GM19193 (cell line): ENCODE results near the gene UBE2Q1.

Experiments used
- POLR2A ChIP-seq: IDR thresholded peaks from 4 replicates; pipeline ENCODE4 v1.6.1; 2011; ENCODE audit not compliant: insufficient read depth, insufficient read length; ENCODE audit errors: extremely low read depth

Gene UBE2Q1

DNA sequence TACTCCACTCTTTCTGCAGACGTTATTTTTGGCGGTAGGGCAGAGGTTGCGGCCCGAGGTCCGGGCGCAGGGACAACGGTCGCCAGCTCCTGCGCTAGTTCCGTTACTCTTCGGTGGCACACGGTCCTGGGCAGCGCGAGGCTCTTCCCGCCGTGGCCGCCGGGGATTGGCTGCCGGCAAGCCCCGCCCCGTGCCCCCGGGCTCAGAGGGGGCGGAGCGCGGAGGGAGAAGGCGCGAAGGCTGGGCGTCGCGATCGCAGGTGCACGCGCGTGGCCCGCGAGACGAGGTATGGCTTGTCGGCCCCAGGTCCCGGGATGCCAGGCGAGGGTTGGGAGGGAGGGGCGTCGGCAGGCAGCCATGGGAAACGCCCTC is 55.7 kb downstream of the UBE2Q1 start:
- no peak for TF ChIP-seq POLR2A

DNA sequence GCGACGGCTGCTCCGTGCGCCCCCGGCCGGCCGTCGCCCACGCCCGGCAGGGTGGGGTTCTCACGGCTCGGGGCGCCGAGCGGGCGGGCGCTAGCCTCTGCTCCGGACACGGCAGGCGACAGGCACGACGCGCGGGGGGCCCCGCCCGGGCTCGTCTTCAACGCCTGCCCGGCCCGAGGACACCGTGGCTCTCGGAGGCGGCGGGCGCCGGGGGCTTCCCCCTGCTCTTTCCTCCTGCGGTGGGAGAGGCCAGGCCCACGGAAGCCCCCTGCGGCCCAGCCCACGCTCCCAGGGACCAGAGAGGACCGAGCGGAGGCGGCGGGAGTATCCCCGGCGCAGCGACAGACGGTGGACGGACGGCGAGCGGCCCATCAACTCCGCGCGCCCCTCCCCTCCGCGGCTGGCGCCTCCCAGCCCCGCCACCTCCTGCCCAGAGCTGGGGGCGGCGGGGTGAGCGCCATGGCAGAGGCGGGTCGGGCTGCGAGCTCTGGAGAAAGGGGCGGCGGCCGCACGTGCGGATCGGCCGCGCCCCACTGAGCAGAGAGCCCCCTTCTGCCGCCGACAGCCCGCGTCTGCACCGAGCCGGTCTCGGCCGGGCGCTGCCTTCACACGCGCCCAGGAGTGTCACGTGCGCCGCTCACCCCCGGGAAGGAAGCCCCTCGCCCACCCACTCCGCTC is 56.3 kb downstream of the UBE2Q1 start, which contains the start of the genes SHE and TDRD10:
Gene SHE, minus strand, starts transcription at position 347 of the 678 bp plus-strand sequence. CDS start 386 bp downstream, outside the sequence.
Gene TDRD10, plus strand, starts transcription at position 154 of the 678 bp plus-strand sequence. CDS start 4,685 bp downstream, outside the sequence.
- TF ChIP-seq POLR2A = no peak

DNA sequence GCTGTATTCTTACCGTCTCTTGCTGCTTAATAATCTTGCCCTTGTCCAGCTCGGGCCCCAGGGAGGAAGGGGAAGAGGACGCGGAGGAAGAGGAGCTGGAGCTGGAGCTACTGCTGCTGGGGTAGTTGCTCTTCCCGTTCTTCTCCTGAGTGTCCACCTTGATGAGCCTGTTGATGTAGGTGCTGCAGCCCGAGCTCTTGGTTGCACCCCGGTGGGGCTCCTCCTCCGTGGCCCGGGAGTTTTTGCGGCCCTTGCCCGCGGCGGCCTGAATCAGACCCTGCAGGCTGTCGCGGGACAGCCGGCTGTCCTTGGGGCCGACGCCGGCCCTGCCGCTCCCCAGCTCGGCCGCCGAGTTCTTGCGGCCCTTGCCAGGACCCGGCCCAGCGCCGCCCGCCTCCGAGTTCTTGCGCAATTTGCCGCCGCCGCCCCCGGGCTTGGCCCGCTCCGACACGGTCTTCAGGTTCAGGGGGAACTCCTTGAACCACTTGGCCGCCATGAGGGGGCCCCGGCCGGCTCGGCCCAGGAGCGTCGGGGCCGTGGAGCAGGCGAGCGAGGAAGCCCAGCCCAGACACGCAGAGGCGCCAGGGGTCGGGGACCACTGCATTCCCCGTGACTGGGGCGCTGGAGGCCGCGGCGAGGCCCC is 56.9 kb downstream of the UBE2Q1 start:
- TF ChIP-seq POLR2A = no peak

DNA sequence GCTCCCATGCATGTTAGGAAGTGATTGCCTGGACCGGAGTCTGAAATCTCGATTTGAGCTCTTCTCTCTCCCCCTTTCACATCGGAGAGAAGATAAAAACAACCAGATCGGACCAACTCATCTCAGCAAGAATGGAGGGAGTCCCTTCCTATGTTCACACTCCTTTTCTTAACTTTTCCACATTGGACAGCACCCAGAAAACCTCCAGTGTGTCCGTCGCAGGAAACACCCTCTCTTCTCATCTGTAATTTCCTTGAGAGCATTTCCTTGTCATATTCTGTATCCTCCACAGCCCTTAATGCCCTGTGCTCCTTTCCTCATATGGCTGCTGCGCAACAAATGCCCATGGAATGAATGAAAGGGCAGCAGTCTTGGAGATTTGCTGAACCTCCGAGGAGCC is 57.9 kb downstream of the UBE2Q1 start:
- no peak for TF ChIP-seq POLR2A

DNA sequence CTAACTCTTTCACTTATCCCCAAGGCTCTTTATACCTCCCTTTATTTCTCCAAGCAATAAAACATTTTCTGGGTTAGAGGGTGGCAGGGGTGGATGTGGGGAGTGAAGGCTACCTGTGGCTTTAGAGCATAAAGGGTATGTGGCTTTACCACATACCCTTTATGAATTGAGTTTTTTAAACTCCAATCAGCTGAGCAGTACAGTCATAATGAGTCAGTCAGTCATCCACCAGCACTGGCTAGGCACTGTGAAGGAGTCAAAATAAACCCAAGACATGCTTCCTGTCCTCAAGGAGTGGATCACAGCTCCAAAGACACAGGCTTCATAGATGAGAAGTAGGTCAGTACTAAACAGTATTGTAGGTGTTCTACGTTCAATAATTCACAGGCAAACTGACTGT is 59.0 kb downstream of the UBE2Q1 start:
- no peak for TF ChIP-seq POLR2A
